DMS114 treated with DMSO at 0.1 percent for 48 hours (cell line): ENCODE measurements around the gene NOSTRIN.

Experiments used
- DNase-seq: peaks from one replicate; lab custom pipeline; 2025; ENCODE audit not compliant: unreplicated experiment; lab: John Stamatoyannopoulos, UW

NOSTRIN gene

GRCh38 chr2:168913495-168913894, 111.1 kb downstream of the NOSTRIN start:
- no peak for DNase-seq
